ENCODE measurements around the gene MYL1. TPM values are rescaled to one million over a fixed set of nuclear protein-coding genes. Genes with fewer than 3 reads are reported as not detected.

The MYL1 gene
- total and polyA plus RNA-seq, 4 experiments from 2014 or later: not detected

GRCh38 chr2:210324458-210324857 is 9.5 kb upstream of the MYL1 start:
- H3K36me3 ChIP-seq (ENCODE audit: insufficient read depth, low read length): no peaks in the 10 kb centered on the region
- POLR2A ChIA-PET (ENCODE audit: partially characterized antibody): no interaction called here
- H3K4me1 Mint-ChIP-seq: no peaks in the 10 kb centered on the region
- H3K27ac Mint-ChIP-seq: no peak overlapping the region
- CTCF ChIA-PET (ENCODE audit: partially characterized antibody): no interaction called here
- no peak overlapping the region for H3K4me3 Mint-ChIP-seq
- no peaks in the 10 kb centered on the region for H3K36me3 Mint-ChIP-seq
- no peak for DNase-seq
- H3K9me3 Mint-ChIP-seq: peaks cover 0 to 3% (median 0%) of the 10 kb centered on the region in 8 donors
- intact Hi-C loops (cut with micrococcal nuclease): no loop called here
- no peaks in the 10 kb centered on the region for H3K27me3 Mint-ChIP-seq
- no peaks in the 10 kb centered on the region for H3K4me1 ChIP-seq (ENCODE audit: insufficient read depth, low read length)
- no peak overlapping the region for H3K4me3 ChIP-seq (ENCODE audit: low read length in 2 of 2)
- H3K9me3 ChIP-seq (ENCODE audit: control insufficient read depth in 1 of 2, low read length in 2 of 2): no peaks in the 10 kb centered on the region
- H3K27me3 ChIP-seq (ENCODE audit: insufficient read depth, low read length): no peaks in the 10 kb centered on the region
- H3K27ac ChIP-seq (ENCODE audit: low read depth, low read length): no peak overlapping the region

GRCh38 chr2:210323003-210323402 is 8.0 kb upstream of the MYL1 start:
- Mint-ChIP-seq H3K27ac (no peak overlapping the region), H3K4me1 (no peaks in the 10 kb centered on the region), H3K4me3 (no peak overlapping the region), H3K9me3 (peaks cover 0 to 2% (median 0%) of the 10 kb centered on the region in 8 donors), H3K27me3 (peaks cover 0 to 2% of the 10 kb centered on the region in 2 donors), H3K36me3 (no peaks in the 10 kb centered on the region)
- DNase-seq: no peak
- Histone ChIP-seq H3K9me3 (ENCODE audit: control insufficient read depth in 1 of 2, low read length in 2 of 2) (no peaks in the 10 kb centered on the region), H3K4me3 (ENCODE audit: low read length in 2 of 2) (no peak overlapping the region), H3K27me3 (ENCODE audit: insufficient read depth, low read length) (no peaks in the 10 kb centered on the region), H3K27ac (ENCODE audit: low read depth, low read length) (no peak overlapping the region), H3K36me3 (ENCODE audit: insufficient read depth, low read length) (no peaks in the 10 kb centered on the region), H3K4me1 (ENCODE audit: insufficient read depth, low read length) (peaks cover 3% of the 10 kb centered on the region)
- intact Hi-C loops (cut with micrococcal nuclease): no loop called here
- ChIA-PET CTCF (ENCODE audit: partially characterized antibody) (no interaction called here), POLR2A (ENCODE audit: partially characterized antibody) (no interaction called here)

GRCh38 chr2:210318891-210319290 is 3.9 kb upstream of the MYL1 start:
- CTCF ChIA-PET (ENCODE audit: partially characterized antibody): no interaction called here
- Mint-ChIP-seq H3K4me3 (no peak overlapping the region), H3K27ac (peak overlapping the region in 1 of 7 donors; percentile 40), H3K36me3 (no peaks in the 10 kb centered on the region), H3K27me3 (peaks cover 2% of the 10 kb centered on the region in 2 donors), H3K9me3 (peaks cover 0 to 2% (median 0%) of the 10 kb centered on the region in 8 donors), H3K4me1 (no peaks in the 10 kb centered on the region)
- intact Hi-C loops (cut with micrococcal nuclease): no loop called here
- Histone ChIP-seq H3K27ac (ENCODE audit: low read depth, low read length) (no peak overlapping the region), H3K9me3 (ENCODE audit: control insufficient read depth in 1 of 2, low read length in 2 of 2) (no peaks in the 10 kb centered on the region), H3K4me3 (ENCODE audit: low read length in 2 of 2) (no peak overlapping the region), H3K27me3 (ENCODE audit: insufficient read depth, low read length) (no peaks in the 10 kb centered on the region), H3K36me3 (ENCODE audit: insufficient read depth, low read length) (no peaks in the 10 kb centered on the region), H3K4me1 (ENCODE audit: insufficient read depth, low read length) (peaks cover 3% of the 10 kb centered on the region)
- DNase-seq: no peak
- POLR2A ChIA-PET (ENCODE audit: partially characterized antibody): no interaction called here

- no peak overlapping the region for H3K4me3 ChIP-seq (ENCODE audit: low read length in 2 of 2)
- ChIA-PET POLR2A (ENCODE audit: partially characterized antibody) (no interaction called here), CTCF (ENCODE audit: partially characterized antibody) (no interaction called here)
- Mint-ChIP-seq H3K4me1 (no peaks in the 10 kb centered on the region), H3K4me3 (no peak overlapping the region), H3K27ac (no peak overlapping the region), H3K27me3 (peaks cover 2% of the 10 kb centered on the region in 2 donors), H3K9me3 (peaks cover 0 to 2% (median 0%) of the 10 kb centered on the region in 8 donors), H3K36me3 (no peaks in the 10 kb centered on the region)
- no peaks in the 10 kb centered on the region for H3K36me3 ChIP-seq (ENCODE audit: insufficient read depth, low read length)
- peaks cover 3% of the 10 kb centered on the region for H3K4me1 ChIP-seq (ENCODE audit: insufficient read depth, low read length)
- no peaks in the 10 kb centered on the region for H3K9me3 ChIP-seq (ENCODE audit: control insufficient read depth in 1 of 2, low read length in 2 of 2)
- no peaks in the 10 kb centered on the region for H3K27me3 ChIP-seq (ENCODE audit: insufficient read depth, low read length)
- no peak for DNase-seq
- intact Hi-C loops (cut with micrococcal nuclease): no loop called here
- H3K27ac ChIP-seq (ENCODE audit: low read depth, low read length): no peak overlapping the region
Observed at GRCh38 chr2:210318486-210318885, 3.5 kb upstream of the MYL1 start.

- no peaks in the 10 kb centered on the region for H3K4me1 ChIP-seq (ENCODE audit: insufficient read depth, low read length)
- no peak overlapping the region for H3K27ac ChIP-seq (ENCODE audit: low read depth, low read length)
- H3K27ac Mint-ChIP-seq: no peak overlapping the region
- ChIA-PET CTCF (ENCODE audit: partially characterized antibody) (no interaction called here), POLR2A (ENCODE audit: partially characterized antibody) (no interaction called here)
- no peaks in the 10 kb centered on the region for H3K9me3 Mint-ChIP-seq
- H3K36me3 ChIP-seq (ENCODE audit: insufficient read depth, low read length): no peaks in the 10 kb centered on the region
- no peaks in the 10 kb centered on the region for H3K36me3 Mint-ChIP-seq
- H3K4me1 Mint-ChIP-seq: no peaks in the 10 kb centered on the region
- peaks cover 0 to 2% of the 10 kb centered on the region in 2 donors for H3K27me3 Mint-ChIP-seq
- no peak for DNase-seq
- intact Hi-C loops (cut with micrococcal nuclease): no loop called here
- no peak overlapping the region for H3K4me3 Mint-ChIP-seq
- no peak overlapping the region for H3K4me3 ChIP-seq (ENCODE audit: low read length in 2 of 2)
- H3K27me3 ChIP-seq (ENCODE audit: insufficient read depth, low read length): no peaks in the 10 kb centered on the region
- no peaks in the 10 kb centered on the region for H3K9me3 ChIP-seq (ENCODE audit: control insufficient read depth in 1 of 2, low read length in 2 of 2)
Observed at GRCh38 chr2:210310550-210310949, 4.4 kb downstream of the MYL1 start.

- no peaks in the 10 kb centered on the region for H3K27me3 Mint-ChIP-seq
- CTCF ChIA-PET (ENCODE audit: partially characterized antibody): no interaction called here
Observed at GRCh38 chr2:210309548-210310233, 5.3 kb downstream of the MYL1 start.

GRCh38 chr2:210303498-210303897 is 11.5 kb downstream of the MYL1 start:
- Histone ChIP-seq H3K4me3 (ENCODE audit: low read length in 2 of 2) (no peak overlapping the region), H3K4me1 (ENCODE audit: insufficient read depth, low read length) (no peaks in the 10 kb centered on the region), H3K27me3 (ENCODE audit: insufficient read depth, low read length) (no peaks in the 10 kb centered on the region), H3K9me3 (ENCODE audit: control insufficient read depth in 1 of 2, low read length in 2 of 2) (no peaks in the 10 kb centered on the region), H3K27ac (ENCODE audit: low read depth, low read length) (no peak overlapping the region), H3K36me3 (ENCODE audit: insufficient read depth, low read length) (no peaks in the 10 kb centered on the region)
- H3K27me3 Mint-ChIP-seq: peaks cover 0 to 1% of the 10 kb centered on the region in 2 donors
- ChIA-PET CTCF (ENCODE audit: partially characterized antibody) (interaction anchor here (1.1 kb wide), 1 partner anchor 11 kb away, joined by 3 read pairs; no protein-coding TSS in a partner anchor), POLR2A (ENCODE audit: partially characterized antibody) (no interaction called here)
- H3K27ac Mint-ChIP-seq: no peak overlapping the region
- intact Hi-C loops (cut with micrococcal nuclease): no loop called here
- no peak overlapping the region for H3K4me3 Mint-ChIP-seq
- no peaks in the 10 kb centered on the region for H3K9me3 Mint-ChIP-seq
- DNase-seq: no peak
- H3K36me3 Mint-ChIP-seq: no peaks in the 10 kb centered on the region
- H3K4me1 Mint-ChIP-seq: no peaks in the 10 kb centered on the region

More at GRCh38 chr2:210309548-210310233, 5.3 kb downstream of the MYL1 start:
- no peaks in the 10 kb centered on the region for H3K27me3 ChIP-seq (ENCODE audit: insufficient read depth, low read length)
- no peak overlapping the region for H3K4me3 ChIP-seq (ENCODE audit: low read length in 2 of 2)
- POLR2A ChIA-PET (ENCODE audit: partially characterized antibody): no interaction called here
- Mint-ChIP-seq H3K9me3 (no peaks in the 10 kb centered on the region), H3K4me1 (no peaks in the 10 kb centered on the region), H3K4me3 (no peak overlapping the region), H3K27ac (no peak overlapping the region), H3K36me3 (no peaks in the 10 kb centered on the region)
- DNase-seq: no peak
- H3K9me3 ChIP-seq (ENCODE audit: control insufficient read depth in 1 of 2, low read length in 2 of 2): no peaks in the 10 kb centered on the region
- H3K36me3 ChIP-seq (ENCODE audit: insufficient read depth, low read length): no peaks in the 10 kb centered on the region
- no peak overlapping the region for H3K27ac ChIP-seq (ENCODE audit: low read depth, low read length)
- H3K4me1 ChIP-seq (ENCODE audit: insufficient read depth, low read length): no peaks in the 10 kb centered on the region
- intact Hi-C loops (cut with micrococcal nuclease): no loop called here

Measured in CD4-positive, alpha-beta memory T cell (primary cell).